Neural cell (in vitro differentiated cells): Measurements from ENCODE around the gene NDUFS2. TPM values are rescaled to one million over a fixed set of nuclear protein-coding genes. Genes with fewer than 3 reads are reported as not detected.

Experiments
- H2AFZ ChIP-seq: fragments of 200-600, 300-800 bp; sonication (generic), shearing (Covaris generic); 2 replicates; pipeline ENCODE4 v1.6.0; 2014; ENCODE audit warnings: low read depth, mild to moderate bottlenecking, antibody characterized with exemption, low read length, moderate library complexity
- H3F3A ChIP-seq: fragments of 200-600 bp; shearing (Covaris generic); 2 replicates; pipeline ENCODE4 v1.6.1; 2016; ENCODE audit warnings: mild to moderate bottlenecking, moderate library complexity, mixed read lengths, antibody characterized with exemption, low read length; ENCODE audit not compliant: insufficient read depth, poor library complexity, severe bottlenecking
- H3K27ac ChIP-seq: fragments of 200-600, 300-800 bp; sonication (generic), shearing (Covaris generic); 2 replicates; pipeline ENCODE4 v1.5.1; 2014; ENCODE audit warnings: mild to moderate bottlenecking, low read length, moderate library complexity
- H3K27me3 ChIP-seq: fragments of 300-800, 200-600 bp; sonication (generic), shearing (Covaris generic); 2 replicates; pipeline ENCODE4 v1.6.0; 2014; ENCODE audit warnings: mild to moderate bottlenecking, low read depth, low read length, moderate library complexity; ENCODE audit not compliant: insufficient read depth
- H3K36me3 ChIP-seq: fragments of 300-800, 200-600 bp; sonication (generic), shearing (Covaris generic); 2 replicates; pipeline ENCODE4 v1.5.1; 2014; ENCODE audit warnings: mild to moderate bottlenecking, antibody characterized with exemption, low read length, moderate library complexity; ENCODE audit not compliant: insufficient read depth
- H3K4me2 ChIP-seq: fragments of 300-800, 200-600 bp; sonication (generic), shearing (Covaris generic); 2 replicates; pipeline ENCODE4 v1.6.0; 2014; ENCODE audit warnings: mild to moderate bottlenecking, low read length
- H3K4me3 ChIP-seq: fragments of 300-800, 200-600 bp; sonication (generic), shearing (Covaris generic); 2 replicates; pipeline ENCODE4 v1.5.1; 2014; ENCODE audit warnings: mild to moderate bottlenecking, low read length, moderate library complexity
- H3K79me2 ChIP-seq: fragments of 200-600 bp; shearing (Covaris generic); replicated peaks from 2 replicates; pipeline ENCODE4 v1.6.0; 2014; ENCODE audit warnings: mild to moderate bottlenecking, low read length, moderate library complexity; ENCODE audit not compliant: insufficient read depth
- H3K9ac ChIP-seq: fragments of 300-800, 200-600 bp; sonication (generic), shearing (Covaris generic); 2 replicates; pipeline ENCODE4 v1.6.1; 2016; ENCODE audit warnings: mild to moderate bottlenecking, low read length, mixed read lengths
- H3K9me2 ChIP-seq: fragments of 200-600 bp; shearing (Covaris generic); 2 replicates; pipeline ENCODE4 v1.6.1; 2016; ENCODE audit warnings: mild to moderate bottlenecking, low read length, mixed read lengths; ENCODE audit not compliant: insufficient read depth
- H3K9me3 ChIP-seq: fragments of 200-600, 300-800 bp; sonication (generic), shearing (Covaris generic); 2 replicates; pipeline ENCODE4 v1.6.1; 2016; ENCODE audit warnings: mild to moderate bottlenecking, mixed run types, low read length, moderate library complexity, mixed read lengths
- H4K20me1 ChIP-seq: fragments of 200-600 bp; shearing (Covaris generic); 2 replicates; pipeline ENCODE4 v1.6.1; 2016; ENCODE audit warnings: mild to moderate bottlenecking, mixed run types; ENCODE audit not compliant: insufficient read depth
- EZH2 ChIP-seq: fragments of 200-600, 300-800 bp; shearing (Covaris generic), sonication (generic); IDR thresholded peaks from 2 replicates; pipeline ENCODE4 v1.6.1; 2014; ENCODE audit warnings: antibody characterized with exemption, low read length, borderline replicate concordance, mild to moderate bottlenecking; ENCODE audit not compliant: insufficient read depth, poor library complexity, severe bottlenecking
- MXI1 ChIP-seq: fragments of 450-650 bp; conservative IDR thresholded peaks from 2 replicates; pipeline ENCODE4 v1.6.1; 2014; ENCODE audit warnings: antibody characterized with exemption, mild to moderate bottlenecking; ENCODE audit not compliant: poor library complexity, severe bottlenecking
- POLR2AphosphoS5 ChIP-seq: IDR thresholded peaks from 2 replicates; pipeline ENCODE4 v1.6.1; 2012
- RAD21 ChIP-seq: fragments of 450-650 bp; conservative IDR thresholded peaks from 2 replicates; pipeline ENCODE4 v1.6.1; 2014; ENCODE audit warnings: antibody characterized with exemption, mild to moderate bottlenecking, moderate library complexity
- SMC3 ChIP-seq: fragments of 450-650 bp; conservative IDR thresholded peaks from 2 replicates; pipeline ENCODE4 v1.6.1; 2014; ENCODE audit warnings: antibody characterized with exemption, mild to moderate bottlenecking, moderate library complexity; ENCODE audit not compliant: poor library complexity
- TAF1 ChIP-seq: IDR thresholded peaks from 2 replicates; pipeline ENCODE4 v1.6.1; 2012; ENCODE audit warnings: low read depth
- polyA plus RNA-seq: library from polyadenylated mRNA; depleted of rRNA; stranded (reverse); fragments of >200 nt; gene quantifications from 2 replicates; pipeline ENCODE4 v1.2.3, GENCODE V29; 2014
- TF ChIP-seq, protein P1 (sequence below): fragments of 450-650 bp; IDR thresholded peaks from 2 replicates; pipeline ENCODE4 v1.5.1; 2014; ENCODE audit warnings: antibody characterized with exemption, mild to moderate bottlenecking, moderate library complexity; ENCODE audit not compliant: poor library complexity, severe bottlenecking
- TF ChIP-seq, protein P2 (sequence below): IDR thresholded peaks from 2 replicates; pipeline ENCODE4 v1.6.1; 2012; ENCODE audit warnings: borderline replicate concordance

The NDUFS2 gene
- polyA plus RNA-seq, 1 donor from 2014 or later: 166 TPM

DNA sequence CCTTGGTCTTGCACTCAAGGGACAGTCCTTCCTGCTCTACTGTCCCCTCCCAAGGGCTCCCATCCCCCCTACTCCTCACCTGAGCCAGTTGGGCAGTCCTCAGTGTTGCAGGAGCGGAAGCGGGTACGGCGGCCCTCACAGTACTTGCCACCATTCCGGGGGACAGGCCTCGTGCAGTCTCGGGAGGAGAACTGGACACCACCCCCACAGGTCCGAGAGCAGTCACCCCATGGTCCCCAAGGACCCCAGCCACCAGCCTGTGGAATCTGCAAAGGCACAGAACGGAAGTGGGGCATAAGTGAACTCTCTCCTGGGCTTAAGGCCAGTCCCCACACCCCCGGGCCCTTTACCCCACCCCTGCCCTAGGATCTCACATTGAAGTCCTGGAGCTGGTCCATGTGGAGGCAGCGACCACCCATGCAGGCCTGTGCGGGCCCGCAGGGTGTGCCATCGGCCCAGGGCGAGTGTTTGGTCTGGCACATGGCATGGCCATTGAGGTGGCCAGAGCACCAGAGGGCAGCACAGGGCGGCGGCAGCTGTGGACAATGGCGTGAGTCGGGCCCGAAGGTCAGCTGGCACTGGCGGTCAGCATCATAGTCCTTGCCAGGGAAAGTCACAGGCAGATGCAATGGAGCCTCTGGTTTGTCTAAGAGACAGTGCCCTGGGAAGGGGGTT lies 8.5 kb upstream of the NDUFS2 start:
- no peaks in the 10 kb centered on the region for H3K9me2 ChIP-seq
- H3K4me2 ChIP-seq: no peak overlapping the region
- no peaks in the 10 kb centered on the region for H3F3A ChIP-seq
- H3K27me3 ChIP-seq: no peaks in the 10 kb centered on the region
- H3K9me3 ChIP-seq: no peaks in the 10 kb centered on the region
- no peak for TF ChIP-seq RAD21
- TF ChIP-seq POLR2AphosphoS5: no peak
- H2AFZ ChIP-seq: no peak overlapping the region
- H3K79me2 ChIP-seq: no peaks in the 10 kb centered on the region
- no peaks in the 10 kb centered on the region for H3K36me3 ChIP-seq
- H3K27ac ChIP-seq: no peak overlapping the region
- no peak overlapping the region for H3K9ac ChIP-seq
- H3K4me3 ChIP-seq: no peak overlapping the region
- H4K20me1 ChIP-seq: no peaks in the 10 kb centered on the region

DNA sequence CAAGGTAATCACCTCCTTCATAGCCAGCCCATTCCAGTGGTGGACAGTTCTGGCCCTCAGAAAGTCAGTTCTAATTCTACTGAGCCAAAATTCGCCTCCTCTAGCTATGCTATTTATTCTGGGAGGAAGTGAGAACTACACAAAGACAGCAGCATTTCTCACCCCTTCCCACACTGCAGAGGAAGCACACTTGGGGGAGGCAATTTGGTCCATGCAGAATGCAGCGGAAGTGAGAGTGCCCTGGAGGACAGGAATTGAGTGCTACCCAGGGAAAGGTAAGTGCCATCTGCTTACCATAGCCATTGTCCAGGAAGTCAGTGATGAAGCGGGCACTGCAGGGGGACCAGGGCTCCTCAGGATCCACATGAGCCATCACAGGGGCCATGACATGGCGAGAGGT lies 7.0 kb upstream of the NDUFS2 start:
- Histone ChIP-seq H3K9me2 (no peaks in the 10 kb centered on the region), H3K27me3 (no peaks in the 10 kb centered on the region), H2AFZ (no peak overlapping the region), H4K20me1 (no peaks in the 10 kb centered on the region), H3F3A (no peaks in the 10 kb centered on the region), H3K27ac (no peak overlapping the region), H3K4me2 (no peak overlapping the region), H3K79me2 (no peaks in the 10 kb centered on the region), H3K9me3 (no peaks in the 10 kb centered on the region), H3K4me3 (no peak overlapping the region), H3K36me3 (no peaks in the 10 kb centered on the region), H3K9ac (no peak overlapping the region)
- TF ChIP-seq, protein P1, sequence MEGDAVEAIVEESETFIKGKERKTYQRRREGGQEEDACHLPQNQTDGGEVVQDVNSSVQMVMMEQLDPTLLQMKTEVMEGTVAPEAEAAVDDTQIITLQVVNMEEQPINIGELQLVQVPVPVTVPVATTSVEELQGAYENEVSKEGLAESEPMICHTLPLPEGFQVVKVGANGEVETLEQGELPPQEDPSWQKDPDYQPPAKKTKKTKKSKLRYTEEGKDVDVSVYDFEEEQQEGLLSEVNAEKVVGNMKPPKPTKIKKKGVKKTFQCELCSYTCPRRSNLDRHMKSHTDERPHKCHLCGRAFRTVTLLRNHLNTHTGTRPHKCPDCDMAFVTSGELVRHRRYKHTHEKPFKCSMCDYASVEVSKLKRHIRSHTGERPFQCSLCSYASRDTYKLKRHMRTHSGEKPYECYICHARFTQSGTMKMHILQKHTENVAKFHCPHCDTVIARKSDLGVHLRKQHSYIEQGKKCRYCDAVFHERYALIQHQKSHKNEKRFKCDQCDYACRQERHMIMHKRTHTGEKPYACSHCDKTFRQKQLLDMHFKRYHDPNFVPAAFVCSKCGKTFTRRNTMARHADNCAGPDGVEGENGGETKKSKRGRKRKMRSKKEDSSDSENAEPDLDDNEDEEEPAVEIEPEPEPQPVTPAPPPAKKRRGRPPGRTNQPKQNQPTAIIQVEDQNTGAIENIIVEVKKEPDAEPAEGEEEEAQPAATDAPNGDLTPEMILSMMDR: no peak
- no peak for TF ChIP-seq TAF1
- TF ChIP-seq, protein P2, sequence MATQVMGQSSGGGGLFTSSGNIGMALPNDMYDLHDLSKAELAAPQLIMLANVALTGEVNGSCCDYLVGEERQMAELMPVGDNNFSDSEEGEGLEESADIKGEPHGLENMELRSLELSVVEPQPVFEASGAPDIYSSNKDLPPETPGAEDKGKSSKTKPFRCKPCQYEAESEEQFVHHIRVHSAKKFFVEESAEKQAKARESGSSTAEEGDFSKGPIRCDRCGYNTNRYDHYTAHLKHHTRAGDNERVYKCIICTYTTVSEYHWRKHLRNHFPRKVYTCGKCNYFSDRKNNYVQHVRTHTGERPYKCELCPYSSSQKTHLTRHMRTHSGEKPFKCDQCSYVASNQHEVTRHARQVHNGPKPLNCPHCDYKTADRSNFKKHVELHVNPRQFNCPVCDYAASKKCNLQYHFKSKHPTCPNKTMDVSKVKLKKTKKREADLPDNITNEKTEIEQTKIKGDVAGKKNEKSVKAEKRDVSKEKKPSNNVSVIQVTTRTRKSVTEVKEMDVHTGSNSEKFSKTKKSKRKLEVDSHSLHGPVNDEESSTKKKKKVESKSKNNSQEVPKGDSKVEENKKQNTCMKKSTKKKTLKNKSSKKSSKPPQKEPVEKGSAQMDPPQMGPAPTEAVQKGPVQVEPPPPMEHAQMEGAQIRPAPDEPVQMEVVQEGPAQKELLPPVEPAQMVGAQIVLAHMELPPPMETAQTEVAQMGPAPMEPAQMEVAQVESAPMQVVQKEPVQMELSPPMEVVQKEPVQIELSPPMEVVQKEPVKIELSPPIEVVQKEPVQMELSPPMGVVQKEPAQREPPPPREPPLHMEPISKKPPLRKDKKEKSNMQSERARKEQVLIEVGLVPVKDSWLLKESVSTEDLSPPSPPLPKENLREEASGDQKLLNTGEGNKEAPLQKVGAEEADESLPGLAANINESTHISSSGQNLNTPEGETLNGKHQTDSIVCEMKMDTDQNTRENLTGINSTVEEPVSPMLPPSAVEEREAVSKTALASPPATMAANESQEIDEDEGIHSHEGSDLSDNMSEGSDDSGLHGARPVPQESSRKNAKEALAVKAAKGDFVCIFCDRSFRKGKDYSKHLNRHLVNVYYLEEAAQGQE: no peak
- TF ChIP-seq MXI1: no peak
- TF ChIP-seq RAD21: no peak
- no peak for TF ChIP-seq POLR2AphosphoS5

DNA sequence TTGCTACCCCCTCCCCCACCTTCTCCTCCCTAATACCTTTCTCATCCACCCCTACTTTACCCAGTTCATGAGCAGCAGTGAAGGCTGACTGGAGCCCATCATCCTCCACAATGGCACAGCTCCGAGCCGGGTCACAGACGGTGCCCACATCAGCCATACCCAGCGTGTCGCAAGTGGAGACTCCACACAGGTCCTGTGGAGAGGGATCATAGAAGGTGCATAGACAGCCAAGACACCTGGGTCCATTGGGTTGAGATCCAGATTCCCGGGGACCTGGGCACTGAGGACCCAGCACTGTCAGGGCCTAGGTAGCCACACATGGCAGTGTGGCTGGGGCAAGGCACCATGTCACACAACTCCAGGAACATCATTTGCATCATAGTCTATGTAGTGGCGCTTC lies 6.1 kb upstream of the NDUFS2 start:
- H3K36me3 ChIP-seq: no peaks in the 10 kb centered on the region
- H2AFZ ChIP-seq: no peak overlapping the region
- no peak overlapping the region for H3K9ac ChIP-seq
- H3K9me3 ChIP-seq: no peaks in the 10 kb centered on the region
- no peaks in the 10 kb centered on the region for H3K27me3 ChIP-seq
- H3K4me2 ChIP-seq: no peak overlapping the region
- H3K4me3 ChIP-seq: no peak overlapping the region
- no peaks in the 10 kb centered on the region for H3K79me2 ChIP-seq
- no peaks in the 10 kb centered on the region for H3K9me2 ChIP-seq
- TF ChIP-seq, protein P1: no peak
- TF ChIP-seq EZH2 (no peak), RAD21 (no peak), SMC3 (no peak)
- H3F3A ChIP-seq: no peaks in the 10 kb centered on the region
- no peaks in the 10 kb centered on the region for H4K20me1 ChIP-seq
- no peak overlapping the region for H3K27ac ChIP-seq
